Stomach (tissue), 9 donors: Measurements from ENCODE around the gene PLA2G4F. TPM values are rescaled to one million over a fixed set of nuclear protein-coding genes. Genes with fewer than 3 reads are reported as not detected.

ENCODE experiments used
- DNase-seq, 2 donors: peaks; one replicate each; pipeline versions ENCODE4 v3.0.0 to v3.0.0-alpha.2; 2013 to 2019
- H3K27ac ChIP-seq, 5 donors: fragments of 200-600 bp in 4 of 5; sonication (generic) in 4 of 5; one replicate each; pipeline ENCODE4 v1.5.1; 2013 to 2019; ENCODE audit warnings: mild to moderate bottlenecking in 1 of 5, moderate library complexity in 1 of 5
- H3K27me3 ChIP-seq, 3 donors: fragments of 200-600 bp; sonication (generic); one replicate each; pipeline ENCODE4 v1.5.1; 2017 to 2019; ENCODE audit warnings: mixed run types in 1 of 3
- H3K36me3 ChIP-seq, 4 donors: fragments of 200-600 bp; sonication (generic); 1 replicate in 3 of 4; 2 replicates in 1 of 4; pipeline ENCODE4 v1.5.1; 2016 to 2019
- H3K4me1 ChIP-seq, 4 donors: fragments of 200-600 bp; sonication (generic); one replicate each; pipeline ENCODE4 v1.5.1; 2016 to 2019
- H3K4me3 ChIP-seq, 4 donors: fragments of 200-600 bp; sonication (generic) in 3 of 4; one replicate each; pipeline ENCODE4 v1.5.1; 2016 to 2019; ENCODE audit warnings: mild to moderate bottlenecking in 1 of 4
- H3K9me3 ChIP-seq, 4 donors: fragments of 200-600 bp; sonication (generic); one replicate each; pipeline ENCODE4 v1.5.1; 2016 to 2019
- EP300 ChIP-seq: sonication (generic); formaldehyde crosslinking; IDR thresholded peaks from one replicate; pipeline ENCODE4 v1.6.1; 2017; ENCODE audit warnings: antibody characterized with exemption
- POLR2A ChIP-seq, 4 donors: fragments of 450-650 bp; IDR thresholded peaks; one replicate each; pipeline ENCODE4 v1.6.1; 2016; ENCODE audit warnings: antibody characterized with exemption in 4 of 4, control low read depth in 2 of 4, mild to moderate bottlenecking in 1 of 4, moderate library complexity in 1 of 4
- POLR2AphosphoS5 ChIP-seq, 3 donors: sonication (generic); formaldehyde crosslinking; IDR thresholded peaks; one replicate each; pipeline ENCODE4 v1.6.1; 2016; ENCODE audit warnings: antibody characterized with exemption in 3 of 3
- WGBS, 5 donors: extraction: QIAGEN DNeasy Blood & Tissue Kit in 3 of 5; methylation state at CpG; one replicate each; pipeline versions ENCODE4 v1.1.5 to v1.1.7; 2013 to 2018; 5-methylcytosine and 5-hydroxymethylcytosine counted together
- intact Hi-C: fragments of 100-400 bp; cut with DNase I; formaldehyde crosslinking; loops from one replicate; pipeline ENCODE4 v1.15.1; 2023; ENCODE audit warnings: low total_unique reads
- polyA plus RNA-seq, 3 donors: library from polyadenylated mRNA; stranded (reverse); fragments of 200-250 nt; gene quantifications; one replicate each; pipeline ENCODE4 v1.2.3, GENCODE V29; 2013
- total RNA-seq, 5 donors: library from RNA; depleted of rRNA; stranded (reverse); fragments of >200 nt; gene quantifications; one replicate each; pipeline versions ENCODE4 v1.1.0 to v1.2.3, GENCODE V29; 2014 to 2016
- TF ChIP-seq, protein P1 (sequence below), 7 experiments: fragments of 450-650 bp in 4 of 7; fragments of 200-600 bp in 3 of 7; sonication (generic) in 3 of 7; IDR thresholded peaks; one replicate each; pipeline ENCODE4 v1.5.1; 2016 to 2019; ENCODE audit warnings: antibody characterized with exemption in 7 of 7, control low read depth in 2 of 7, mild to moderate bottlenecking in 1 of 7
- donor health status: healthy with polysubstance abuse.
- donor health status: Bipolar disorder and iron deficiency.
- donor health status: healthy.

PLA2G4F gene
- total and polyA plus RNA-seq, 8 donors: 1.9 to 41.4 (median 8.4) TPM

- Histone ChIP-seq H3K4me1 (no peaks in the 10 kb centered on the region), H3K27ac (no peak overlapping the region), H3K36me3 (peaks cover 23 to 78% (median 73%) of the 10 kb centered on the region in 4 donors), H3K9me3 (no peaks in the 10 kb centered on the region), H3K4me3 (no peak overlapping the region), H3K27me3 (no peaks in the 10 kb centered on the region)
- DNase-seq: no peak
- intact Hi-C loops: no loop called here
- 84 to 91% (median 88%) methylated on average over 8 of the region's 8 CpGs for WGBS, 5 donors
- no peak for TF ChIP-seq POLR2A (IDR thresholded peaks at IDR 0.05)
- TF ChIP-seq POLR2AphosphoS5 (IDR thresholded peaks at IDR 0.05): no peak
- TF ChIP-seq EP300: no peak
- TF ChIP-seq, protein P1, sequence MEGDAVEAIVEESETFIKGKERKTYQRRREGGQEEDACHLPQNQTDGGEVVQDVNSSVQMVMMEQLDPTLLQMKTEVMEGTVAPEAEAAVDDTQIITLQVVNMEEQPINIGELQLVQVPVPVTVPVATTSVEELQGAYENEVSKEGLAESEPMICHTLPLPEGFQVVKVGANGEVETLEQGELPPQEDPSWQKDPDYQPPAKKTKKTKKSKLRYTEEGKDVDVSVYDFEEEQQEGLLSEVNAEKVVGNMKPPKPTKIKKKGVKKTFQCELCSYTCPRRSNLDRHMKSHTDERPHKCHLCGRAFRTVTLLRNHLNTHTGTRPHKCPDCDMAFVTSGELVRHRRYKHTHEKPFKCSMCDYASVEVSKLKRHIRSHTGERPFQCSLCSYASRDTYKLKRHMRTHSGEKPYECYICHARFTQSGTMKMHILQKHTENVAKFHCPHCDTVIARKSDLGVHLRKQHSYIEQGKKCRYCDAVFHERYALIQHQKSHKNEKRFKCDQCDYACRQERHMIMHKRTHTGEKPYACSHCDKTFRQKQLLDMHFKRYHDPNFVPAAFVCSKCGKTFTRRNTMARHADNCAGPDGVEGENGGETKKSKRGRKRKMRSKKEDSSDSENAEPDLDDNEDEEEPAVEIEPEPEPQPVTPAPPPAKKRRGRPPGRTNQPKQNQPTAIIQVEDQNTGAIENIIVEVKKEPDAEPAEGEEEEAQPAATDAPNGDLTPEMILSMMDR (IDR thresholded peaks at IDR 0.05): no peak
These were observed 35.3 kb upstream of the PLA2G4F start for GRCh38 chr15:42191610-42192346.

GRCh38 chr15:42190370-42190769 is 33.9 kb upstream of the PLA2G4F start:
- intact Hi-C loops: no loop called here
- no peaks in the 10 kb centered on the region for H3K27me3 ChIP-seq
- peaks cover 31 to 90% (median 85%) of the 10 kb centered on the region in 4 donors for H3K36me3 ChIP-seq
- DNase-seq: no peak
- H3K9me3 ChIP-seq: no peaks in the 10 kb centered on the region
- no peaks in the 10 kb centered on the region for H3K4me1 ChIP-seq
- H3K27ac ChIP-seq: no peak overlapping the region
- TF ChIP-seq, protein P1 (IDR thresholded peaks at IDR 0.05): no peak
- TF ChIP-seq POLR2A (IDR thresholded peaks at IDR 0.05): no peak
- TF ChIP-seq EP300: no peak
- TF ChIP-seq POLR2AphosphoS5 (IDR thresholded peaks at IDR 0.05): no peak
- H3K4me3 ChIP-seq: no peak overlapping the region
- 89 to 98% (median 97%) methylated on average over 2 of the region's 2 CpGs for WGBS, 5 donors

GRCh38 chr15:42185801-42186200 is 29.4 kb upstream of the PLA2G4F start:
- no peaks in the 10 kb centered on the region for H3K4me1 ChIP-seq
- no peaks in the 10 kb centered on the region for H3K9me3 ChIP-seq
- no peaks in the 10 kb centered on the region for H3K27me3 ChIP-seq
- H3K36me3 ChIP-seq: peaks cover 52 to 100% (median 99%) of the 10 kb centered on the region in 4 donors
- no peak overlapping the region for H3K4me3 ChIP-seq
- 95 to 100% (median 100%) methylated on average over 1 of the region's 1 CpG for WGBS, 5 donors
- DNase-seq: no peak
- TF ChIP-seq, protein P1 (IDR thresholded peaks at IDR 0.05): no peak
- no peak for TF ChIP-seq EP300
- intact Hi-C loops: no loop called here
- no peak overlapping the region for H3K27ac ChIP-seq

- TF ChIP-seq POLR2AphosphoS5 (IDR thresholded peaks at IDR 0.05) (no peak), EP300 (no peak), POLR2A (IDR thresholded peaks at IDR 0.05) (no peak)
- TF ChIP-seq, protein P1 (IDR thresholded peaks at IDR 0.05): no peak
- WGBS, 5 donors: 87 to 96% (median 91%) methylated on average over 4 of the region's 4 CpGs
- H3K4me3 ChIP-seq: no peak overlapping the region
- no peak overlapping the region for H3K27ac ChIP-seq
- no peaks in the 10 kb centered on the region for H3K9me3 ChIP-seq
- no peak for DNase-seq
- peaks cover 53 to 100% (median 99%) of the 10 kb centered on the region in 4 donors for H3K36me3 ChIP-seq
- H3K4me1 ChIP-seq: no peaks in the 10 kb centered on the region
- no peaks in the 10 kb centered on the region for H3K27me3 ChIP-seq
- intact Hi-C loops: no loop called here
These were observed 28.3 kb upstream of the PLA2G4F start for GRCh38 chr15:42184736-42185135.
